ENCODE results near the gene VPS33B.
"Not testable (repeated sequence)": the region's sequence is repeated elsewhere in the genome, so short reads cannot be mapped to it uniquely, and the experiment has no call there.

Gene VPS33B

DNA sequence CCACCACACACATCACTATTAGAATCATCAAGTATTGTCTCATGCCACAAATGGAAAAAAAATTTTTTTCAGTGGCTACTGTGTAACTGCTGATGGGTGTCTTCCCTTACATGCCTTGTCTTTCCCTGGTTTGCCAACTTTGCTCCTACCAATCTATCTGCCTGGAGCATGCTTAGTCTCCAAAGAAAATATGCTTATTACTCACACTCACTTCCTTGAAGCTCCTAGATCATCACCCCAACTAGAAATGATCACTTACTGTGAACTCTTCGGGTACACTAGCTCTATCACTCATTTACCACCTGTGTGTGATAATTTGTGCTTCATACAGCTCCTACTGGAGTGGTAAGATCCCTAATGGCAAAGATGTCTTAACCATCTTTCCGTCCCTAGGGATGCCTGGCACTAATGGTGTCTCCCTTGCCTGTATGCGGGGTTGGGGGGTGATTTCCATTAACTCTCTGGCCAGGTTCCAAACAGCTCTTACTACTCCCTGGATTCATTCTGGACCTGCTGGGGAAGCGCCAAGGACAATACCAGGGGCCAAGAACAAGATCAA, 799 bp downstream of the VPS33B start:
- H3K4me3 ChIP-seq (ENCODE audit: low read depth, low read length), result peak overlapping the region; percentile 99
- peak; percentile 22 for DNase-seq (ENCODE audit: low read depth, low spot score)
- in situ Hi-C loops (cut with HindIII; ENCODE audit: low sequenced_read_pairs), result no loop called here
- TF ChIP-seq, protein P1, sequence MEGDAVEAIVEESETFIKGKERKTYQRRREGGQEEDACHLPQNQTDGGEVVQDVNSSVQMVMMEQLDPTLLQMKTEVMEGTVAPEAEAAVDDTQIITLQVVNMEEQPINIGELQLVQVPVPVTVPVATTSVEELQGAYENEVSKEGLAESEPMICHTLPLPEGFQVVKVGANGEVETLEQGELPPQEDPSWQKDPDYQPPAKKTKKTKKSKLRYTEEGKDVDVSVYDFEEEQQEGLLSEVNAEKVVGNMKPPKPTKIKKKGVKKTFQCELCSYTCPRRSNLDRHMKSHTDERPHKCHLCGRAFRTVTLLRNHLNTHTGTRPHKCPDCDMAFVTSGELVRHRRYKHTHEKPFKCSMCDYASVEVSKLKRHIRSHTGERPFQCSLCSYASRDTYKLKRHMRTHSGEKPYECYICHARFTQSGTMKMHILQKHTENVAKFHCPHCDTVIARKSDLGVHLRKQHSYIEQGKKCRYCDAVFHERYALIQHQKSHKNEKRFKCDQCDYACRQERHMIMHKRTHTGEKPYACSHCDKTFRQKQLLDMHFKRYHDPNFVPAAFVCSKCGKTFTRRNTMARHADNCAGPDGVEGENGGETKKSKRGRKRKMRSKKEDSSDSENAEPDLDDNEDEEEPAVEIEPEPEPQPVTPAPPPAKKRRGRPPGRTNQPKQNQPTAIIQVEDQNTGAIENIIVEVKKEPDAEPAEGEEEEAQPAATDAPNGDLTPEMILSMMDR (IDR thresholded peaks at IDR 0.05; ENCODE audit: low read depth, low read length), result no peak

DNA sequence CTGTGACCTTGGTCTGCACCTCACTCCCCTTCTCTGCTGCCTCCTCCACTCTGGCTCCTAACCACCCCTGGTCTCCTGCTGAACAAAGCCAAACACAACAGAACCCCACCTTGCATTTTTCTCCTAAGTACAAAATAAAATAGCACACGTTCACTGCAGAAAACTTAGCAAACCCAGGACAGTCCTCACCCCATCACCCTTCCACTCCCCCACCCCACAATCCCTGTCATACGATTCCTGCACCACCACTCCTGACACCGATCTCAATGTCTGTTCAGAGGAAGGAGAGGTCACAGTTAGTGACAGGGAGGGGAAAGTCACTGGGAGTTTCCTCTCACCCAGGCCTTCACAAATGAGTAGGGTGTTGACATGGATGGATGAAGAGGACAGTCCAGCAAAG, 4.2 kb downstream of the VPS33B start:
- H3K4me3 ChIP-seq (ENCODE audit: low read depth, low read length), result no peak overlapping the region
- TF ChIP-seq, protein P1 (IDR thresholded peaks at IDR 0.05; ENCODE audit: low read depth, low read length), result no peak
- DNase-seq (ENCODE audit: low read depth, low spot score), result no peak
- in situ Hi-C loops (cut with HindIII; ENCODE audit: low sequenced_read_pairs), result no loop called here

DNA sequence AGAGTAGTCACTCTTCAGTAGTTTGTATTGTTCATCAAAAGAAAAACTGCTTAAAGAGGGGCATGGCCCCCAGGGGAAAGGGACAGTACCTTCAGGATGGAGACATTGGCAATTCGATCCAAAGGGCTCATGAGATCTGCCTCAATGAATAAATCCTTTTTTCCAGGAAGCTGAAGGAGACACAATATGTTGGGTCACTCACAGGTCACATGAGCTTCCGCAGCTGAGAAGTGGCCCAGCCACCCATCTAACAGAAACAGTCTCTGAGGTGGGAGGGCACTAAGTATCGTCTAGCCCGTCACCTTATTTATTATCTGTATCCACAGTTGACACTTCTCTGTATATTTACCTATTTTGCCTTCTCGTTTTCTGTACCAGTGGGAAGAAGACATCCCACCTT, 4.7 kb downstream of the VPS33B start:
- no peak for DNase-seq (ENCODE audit: low read depth, low spot score)
- no peak overlapping the region for H3K4me3 ChIP-seq (ENCODE audit: low read depth, low read length)
- in situ Hi-C loops (cut with HindIII; ENCODE audit: low sequenced_read_pairs), result no loop called here
- TF ChIP-seq, protein P1 (IDR thresholded peaks at IDR 0.05; ENCODE audit: low read depth, low read length), result no peak

DNA sequence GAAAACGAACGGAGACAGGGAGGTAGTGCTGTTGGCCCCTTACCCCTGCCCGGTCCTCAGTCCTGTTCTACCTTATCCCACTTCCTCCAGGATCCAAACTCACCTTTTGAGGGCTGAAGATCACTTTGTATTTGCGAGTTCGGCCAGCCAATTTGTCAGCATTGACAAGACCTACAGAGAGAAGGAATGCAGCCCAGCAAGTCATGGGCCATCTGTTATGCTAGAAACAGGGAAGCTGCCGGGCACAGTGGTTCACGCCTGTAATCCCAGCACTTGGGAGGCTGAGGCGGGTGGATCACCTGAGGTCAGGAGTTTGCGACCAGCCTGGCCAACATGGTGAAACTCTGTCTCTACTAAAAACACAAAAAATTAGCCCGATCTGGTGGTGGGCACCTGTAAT, 8.7 kb downstream of the VPS33B start:
- in situ Hi-C loops (cut with HindIII; ENCODE audit: low sequenced_read_pairs); DNase-seq (ENCODE audit: low read depth, low spot score); H3K4me3 ChIP-seq (ENCODE audit: low read depth, low read length): not testable (repeated sequence)

DNA sequence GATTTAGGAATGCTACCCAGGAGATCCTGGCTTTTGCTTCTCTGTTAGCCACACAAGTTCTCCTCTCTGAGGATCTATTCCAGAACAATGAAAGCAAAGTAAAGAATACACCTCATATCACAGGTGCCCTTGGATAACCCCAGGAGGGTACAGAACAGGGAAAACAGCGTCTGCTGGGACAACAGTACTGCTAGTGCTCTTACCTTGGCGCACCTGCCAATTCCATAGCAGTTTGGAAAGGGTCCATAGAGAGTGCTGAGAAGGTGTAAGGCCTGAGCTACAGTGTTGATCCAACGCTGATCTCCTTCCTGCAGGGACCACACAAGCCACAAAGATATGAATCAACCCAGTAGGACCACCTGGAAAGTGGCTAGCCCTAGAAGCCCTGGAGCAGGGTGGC, 15.1 kb downstream of the VPS33B start:
- H3K4me3 ChIP-seq (ENCODE audit: low read depth, low read length), result no peak overlapping the region
- TF ChIP-seq, protein P1 (IDR thresholded peaks at IDR 0.05; ENCODE audit: low read depth, low read length), result no peak
- DNase-seq (ENCODE audit: low read depth, low spot score), result no peak
- in situ Hi-C loops (cut with HindIII; ENCODE audit: low sequenced_read_pairs), result no loop called here

DNA sequence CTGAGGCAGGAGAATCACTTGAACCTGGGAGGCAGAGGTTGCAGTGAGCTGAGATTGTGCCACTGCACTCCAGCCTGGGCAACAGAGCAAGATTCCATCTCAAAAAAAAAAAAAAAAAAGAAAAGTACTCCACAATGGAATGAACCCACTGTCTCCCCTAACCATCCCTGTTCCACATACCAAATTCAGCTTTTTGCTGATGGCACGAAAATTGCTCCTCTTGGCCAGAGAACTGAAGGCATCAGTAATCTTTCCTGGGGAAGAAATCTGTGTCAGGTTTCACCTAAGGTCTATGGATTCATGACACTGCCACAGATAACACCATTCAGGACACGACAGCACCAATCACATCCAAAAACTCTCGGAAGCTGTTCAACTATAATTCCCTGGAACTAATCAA, 21.2 kb downstream of the VPS33B start:
- no peak overlapping the region for H3K4me3 ChIP-seq (ENCODE audit: low read depth, low read length)
- DNase-seq (ENCODE audit: low read depth, low spot score), result no peak
- TF ChIP-seq, protein P1 (IDR thresholded peaks at IDR 0.05; ENCODE audit: low read depth, low read length), result no peak
- in situ Hi-C loops (cut with HindIII; ENCODE audit: low sequenced_read_pairs), result no loop called here

DNA sequence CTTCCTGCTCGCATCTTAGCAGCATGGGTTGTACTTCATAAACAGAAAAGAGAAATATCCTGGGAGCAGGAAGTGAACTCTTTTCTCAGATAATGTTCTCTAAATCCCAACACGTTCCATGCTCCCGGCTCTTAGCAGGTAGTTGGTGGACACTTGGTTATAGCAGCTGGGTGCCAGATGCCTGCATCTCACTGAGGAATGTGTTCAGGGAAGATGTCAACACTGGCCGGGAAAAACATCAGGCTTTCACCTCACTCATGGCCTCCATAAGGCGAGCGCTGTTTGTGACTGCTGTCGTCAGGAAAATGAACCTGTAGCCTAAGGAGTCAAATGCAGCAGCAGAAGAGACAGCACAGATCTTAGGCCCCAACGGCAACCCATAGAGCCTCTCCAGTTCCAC, 23.7 kb downstream of the VPS33B start:
- DNase-seq (ENCODE audit: low read depth, low spot score), result no peak
- TF ChIP-seq, protein P1 (IDR thresholded peaks at IDR 0.05; ENCODE audit: low read depth, low read length), result no peak
- in situ Hi-C loops (cut with HindIII; ENCODE audit: low sequenced_read_pairs), result no loop called here
- no peak overlapping the region for H3K4me3 ChIP-seq (ENCODE audit: low read depth, low read length)
